Neuronal stem cell (in vitro differentiated cells): ENCODE data around the gene CYP1A1.

ENCODE experiments used
- DNase-seq: peaks from one replicate; pipeline ENCODE4 v3.0.0-alpha.2; 2013; ENCODE audit warnings: low spot score
- H2AFZ ChIP-seq: one replicate; pipeline ENCODE4 v1.6.1; 2013; ENCODE audit warnings: mild to moderate bottlenecking, low read length, inconsistent platforms
- H2AK5ac ChIP-seq: 2 replicates; pipeline ENCODE4 v1.6.1; 2013; ENCODE audit warnings: low read depth, mild to moderate bottlenecking, inconsistent platforms, low read length, moderate library complexity, mixed read lengths
- H2BK120ac ChIP-seq: 2 replicates; pipeline ENCODE4 v1.6.1; 2013; ENCODE audit warnings: low read depth, mild to moderate bottlenecking, inconsistent platforms, low read length, moderate library complexity, mixed read lengths
- H2BK12ac ChIP-seq: one replicate; pipeline ENCODE4 v1.6.1; 2013; ENCODE audit warnings: low read length, inconsistent platforms
- H2BK15ac ChIP-seq: 2 replicates; pipeline ENCODE4 v1.6.1; 2013; ENCODE audit warnings: mild to moderate bottlenecking, low read length, inconsistent platforms, mixed read lengths
- H2BK5ac ChIP-seq: one replicate; pipeline ENCODE4 v1.6.1; 2013; ENCODE audit warnings: inconsistent platforms, mild to moderate bottlenecking, low read length, moderate library complexity
- H3K14ac ChIP-seq: one replicate; pipeline ENCODE4 v1.6.1; 2013; ENCODE audit warnings: low read length, inconsistent platforms
- H3K18ac ChIP-seq: 2 replicates; pipeline ENCODE4 v1.6.1; 2013; ENCODE audit warnings: low read length, inconsistent platforms
- H3K23ac ChIP-seq: 2 replicates; pipeline ENCODE4 v1.6.1; 2013; ENCODE audit warnings: low read depth, mild to moderate bottlenecking, mixed read lengths, low read length, inconsistent platforms; ENCODE audit not compliant: poor library complexity
- H3K27ac ChIP-seq: replicated peaks from 3 replicates; pipeline ENCODE4 v1.5.1; 2013; ENCODE audit warnings: low read length, inconsistent platforms
- H3K27me3 ChIP-seq, 3 experiments: 2 replicates each; pipeline ENCODE4 v1.6.1; 2013; ENCODE audit warnings: low read length in 3 of 3, mild to moderate bottlenecking in 2 of 3, inconsistent platforms in 1 of 3, low read depth in 1 of 3, mixed read lengths in 1 of 3, moderate library complexity in 1 of 3; ENCODE audit not compliant: control insufficient read depth in 3 of 3, insufficient read depth in 3 of 3
- H3K36me3 ChIP-seq, 2 donors: replicated peaks in 1 of 2; 2 replicates each; pipeline ENCODE4 v1.6.1; 2013; ENCODE audit warnings: low read length in 2 of 2; ENCODE audit not compliant: control insufficient read depth in 2 of 2, insufficient read depth in 2 of 2
- H3K4ac ChIP-seq: 2 replicates; pipeline ENCODE4 v1.6.1; 2013; ENCODE audit warnings: inconsistent platforms, mild to moderate bottlenecking, low read length, moderate library complexity
- H3K4me1 ChIP-seq, 2 donors: 1 replicate in 1 of 2; 2 replicates in 1 of 2; pipeline ENCODE4 v1.6.1; 2013; ENCODE audit warnings: low read length in 2 of 2, low read depth in 1 of 2; ENCODE audit not compliant: control insufficient read depth in 2 of 2, insufficient read depth in 1 of 2
- H3K4me2 ChIP-seq: one replicate; pipeline ENCODE4 v1.6.1; 2013; ENCODE audit warnings: mild to moderate bottlenecking, low read length, inconsistent platforms; ENCODE audit not compliant: insufficient read depth, poor library complexity, severe bottlenecking
- H3K4me3 ChIP-seq, 2 donors: 2 replicates each; pipeline ENCODE4 v1.5.1; 2013; ENCODE audit warnings: low read length in 2 of 2, mild to moderate bottlenecking in 2 of 2, inconsistent platforms in 1 of 2, moderate library complexity in 1 of 2
- H3K79me1 ChIP-seq: one replicate; pipeline ENCODE4 v1.6.1; 2013; ENCODE audit warnings: low read depth, mild to moderate bottlenecking, inconsistent platforms, low read length, moderate library complexity
- H3K9ac ChIP-seq: one replicate; pipeline ENCODE4 v1.6.1; 2013; ENCODE audit warnings: mild to moderate bottlenecking, low read depth, low read length, inconsistent platforms; ENCODE audit not compliant: poor library complexity
- H3K9me3 ChIP-seq, 2 donors: replicated peaks in 1 of 2; 2 replicates each; pipeline versions ENCODE3 to v1.6.1; 2013; ENCODE audit warnings: low read length in 2 of 2, mild to moderate bottlenecking in 2 of 2, inconsistent platforms in 1 of 2, low read depth in 1 of 2, mixed read lengths in 1 of 2, moderate library complexity in 1 of 2; ENCODE audit not compliant: control insufficient read depth in 2 of 2, insufficient read depth in 1 of 2
- H4K8ac ChIP-seq: one replicate; pipeline ENCODE4 v1.6.1; 2013; ENCODE audit warnings: low read depth, mild to moderate bottlenecking, inconsistent platforms, low read length, moderate library complexity
- H4K91ac ChIP-seq: one replicate; pipeline ENCODE4 v1.6.1; 2013; ENCODE audit warnings: low read length, low read depth, mild to moderate bottlenecking, inconsistent platforms; ENCODE audit not compliant: poor library complexity
- WGBS, 2 donors: extraction: QIAGEN DNeasy Blood & Tissue Kit; methylation state at CpG; one replicate each; pipeline ENCODE4 v1.1.7; 2013; ENCODE audit warnings: missing lambda C conversion rate in 2 of 2, mixed read lengths in 1 of 2; ENCODE audit not compliant: insufficient read length in 2 of 2, insufficient replicate concordance in 1 of 2; ENCODE audit errors: extremely low coverage in 2 of 2; 5-methylcytosine and 5-hydroxymethylcytosine counted together

The CYP1A1 gene

GRCh38 chr15:74723187-74723586, 2.1 kb downstream of the CYP1A1 start:
- peaks cover 0 to 12% (median 8%) of the 10 kb centered on the region in 3 experiments for H3K27me3 ChIP-seq
- H3K9me3 ChIP-seq = peaks cover 8 to 9% of the 10 kb centered on the region in 2 donors
- H3K27ac ChIP-seq = no peak overlapping the region
- WGBS, 2 donors = no CpG with 5 or more reads among the region's 1 CpG
- H3K4ac ChIP-seq = no peak overlapping the region
- no peak overlapping the region for H2BK12ac ChIP-seq
- no peak for DNase-seq
- no peak overlapping the region for H3K14ac ChIP-seq
- no peak overlapping the region for H3K23ac ChIP-seq
- no peak overlapping the region for H3K4me2 ChIP-seq
- H4K91ac ChIP-seq = no peak overlapping the region
- no peak overlapping the region for H2BK5ac ChIP-seq
- H3K36me3 ChIP-seq = no peaks in the 10 kb centered on the region
- H2BK15ac ChIP-seq = no peak overlapping the region
- no peak overlapping the region for H3K9ac ChIP-seq
- H3K79me1 ChIP-seq = no peaks in the 10 kb centered on the region
- no peak overlapping the region for H3K18ac ChIP-seq
- peaks cover 2 to 11% of the 10 kb centered on the region in 2 donors for H3K4me1 ChIP-seq
- H2BK120ac ChIP-seq = no peak overlapping the region
- H2AFZ ChIP-seq = no peak overlapping the region
- no peak overlapping the region for H4K8ac ChIP-seq
- no peak overlapping the region for H3K4me3 ChIP-seq
- H2AK5ac ChIP-seq = no peak overlapping the region

- H3K4me1 ChIP-seq = peaks cover 2 to 11% of the 10 kb centered on the region in 2 donors
- peak overlapping the region; percentile 82 for H3K23ac ChIP-seq
- H2BK5ac ChIP-seq = no peak overlapping the region
- H3K36me3 ChIP-seq = no peaks in the 10 kb centered on the region
- DNase-seq = no peak
- no peak overlapping the region for H3K9ac ChIP-seq
- no peak overlapping the region for H2BK120ac ChIP-seq
- no peak overlapping the region for H3K27ac ChIP-seq
- peaks cover 0 to 12% (median 8%) of the 10 kb centered on the region in 3 experiments for H3K27me3 ChIP-seq
- H2BK12ac ChIP-seq = peak overlapping the region; percentile 61
- no peak overlapping the region for H4K8ac ChIP-seq
- H3K4ac ChIP-seq = no peak overlapping the region
- H2AK5ac ChIP-seq = peak overlapping the region; percentile 48
- no peak overlapping the region for H3K4me3 ChIP-seq
- peak overlapping the region; percentile 32 for H3K18ac ChIP-seq
- no peak overlapping the region for H4K91ac ChIP-seq
- peaks cover 4% of the 10 kb centered on the region in 2 donors for H3K9me3 ChIP-seq
- no peak overlapping the region for H3K4me2 ChIP-seq
- H3K14ac ChIP-seq = no peak overlapping the region
- H2AFZ ChIP-seq = no peak overlapping the region
- no peaks in the 10 kb centered on the region for H3K79me1 ChIP-seq
- H2BK15ac ChIP-seq = peak overlapping the region; percentile 76
- no CpG with 5 or more reads among the region's 13 CpGs for WGBS, 2 donors
Measured at GRCh38 chr15:74722591-74722990, 2.7 kb downstream of the CYP1A1 start.

- no peak overlapping the region for H2AK5ac ChIP-seq
- no peak overlapping the region for H3K27ac ChIP-seq
- H3K9ac ChIP-seq = no peak overlapping the region
- H3K4me1 ChIP-seq = no peaks in the 10 kb centered on the region
- no peak for DNase-seq
- no peak overlapping the region for H2BK12ac ChIP-seq
- no peak overlapping the region for H2BK5ac ChIP-seq
- H4K8ac ChIP-seq = no peak overlapping the region
- no peaks in the 10 kb centered on the region for H3K9me3 ChIP-seq
- no peaks in the 10 kb centered on the region for H3K36me3 ChIP-seq
- no peak overlapping the region for H3K4ac ChIP-seq
- no peak overlapping the region for H3K14ac ChIP-seq
- H3K23ac ChIP-seq = no peak overlapping the region
- H4K91ac ChIP-seq = no peak overlapping the region
- H3K4me2 ChIP-seq = no peak overlapping the region
- H2AFZ ChIP-seq = no peak overlapping the region
- H3K18ac ChIP-seq = no peak overlapping the region
- peaks cover 0 to 6% (median 0%) of the 10 kb centered on the region in 3 experiments for H3K27me3 ChIP-seq
- WGBS, 2 donors = no CpG with 5 or more reads among the region's 5 CpGs
- H2BK120ac ChIP-seq = no peak overlapping the region
- H2BK15ac ChIP-seq = no peak overlapping the region
- no peak overlapping the region for H3K4me3 ChIP-seq
- no peaks in the 10 kb centered on the region for H3K79me1 ChIP-seq
Measured at GRCh38 chr15:74716651-74717050, 8.7 kb downstream of the CYP1A1 start.

- no peak for DNase-seq
- Histone ChIP-seq H3K4me1 (no peaks in the 10 kb centered on the region), H3K9me3 (no peaks in the 10 kb centered on the region), H3K14ac (no peak overlapping the region), H4K91ac (no peak overlapping the region), H2AFZ (no peak overlapping the region), H2BK12ac (no peak overlapping the region), H3K4me2 (no peak overlapping the region), H2BK15ac (no peak overlapping the region), H3K18ac (no peak overlapping the region), H4K8ac (no peak overlapping the region), H3K27me3 (peaks cover 0 to 23% (median 1%) of the 10 kb centered on the region in 3 experiments), H3K4me3 (no peak overlapping the region), H3K4ac (no peak overlapping the region), H3K23ac (no peak overlapping the region), H2BK5ac (no peak overlapping the region), H3K79me1 (no peaks in the 10 kb centered on the region), H2BK120ac (no peak overlapping the region), H2AK5ac (no peak overlapping the region), H3K27ac (no peak overlapping the region), H3K36me3 (no peaks in the 10 kb centered on the region), H3K9ac (no peak overlapping the region)
- WGBS, 2 donors = no CpG with 5 or more reads among the region's 3 CpGs
Measured at GRCh38 chr15:74712311-74712710, 13.0 kb downstream of the CYP1A1 start.
